Esophagus squamous epithelium (tissue), 5 donors: ENCODE data around the gene SNX20. TPM values are rescaled to one million over a fixed set of nuclear protein-coding genes. Genes with fewer than 3 reads are reported as not detected.

Experiments
- DNase-seq: peaks from one replicate; lab custom pipeline; 2025; lab: John Stamatoyannopoulos, UW
- H3K27ac ChIP-seq, 4 donors: fragments of 200-600 bp; sonication (generic); one replicate each; pipeline ENCODE4 v1.5.1; 2016 to 2019; ENCODE audit warnings: mild to moderate bottlenecking in 1 of 4
- H3K27me3 ChIP-seq, 4 donors: fragments of 200-600 bp; sonication (generic); 1 replicate in 3 of 4; 2 replicates in 1 of 4; pipeline versions ENCODE4 v1.5.1 to v1.6.0; 2017 to 2021; ENCODE audit warnings: antibody characterized with exemption in 1 of 4
- H3K36me3 ChIP-seq, 3 donors: fragments of 200-600 bp; sonication (generic); one replicate each; pipeline ENCODE4 v1.5.1; 2016 to 2019
- H3K4me1 ChIP-seq, 3 donors: fragments of 200-600 bp; sonication (generic); one replicate each; pipeline ENCODE4 v1.5.1; 2017 to 2019
- H3K4me3 ChIP-seq, 4 donors: fragments of 200-600 bp; sonication (generic); 1 replicate in 3 of 4; 2 replicates in 1 of 4; pipeline ENCODE4 v1.5.1; 2016 to 2019; ENCODE audit warnings: mild to moderate bottlenecking in 2 of 4, moderate library complexity in 1 of 4
- H3K9me3 ChIP-seq, 3 donors: fragments of 200-600 bp; sonication (generic); one replicate each; pipeline ENCODE4 v1.5.1; 2016 to 2019
- CTCF ChIP-seq, 6 experiments: fragments of 450-650 bp in 4 of 6; fragments of 200-600 bp in 2 of 6; sonication (generic) in 2 of 6; IDR thresholded peaks; one replicate each; pipeline ENCODE4 v1.5.1; 2016 to 2019; ENCODE audit warnings: antibody characterized with exemption in 6 of 6, mild to moderate bottlenecking in 4 of 6, moderate library complexity in 4 of 6
- POLR2A ChIP-seq, 4 donors: fragments of 450-650 bp; IDR thresholded peaks; one replicate each; pipeline ENCODE4 v1.6.1; 2017; ENCODE audit warnings: antibody characterized with exemption in 4 of 4, mild to moderate bottlenecking in 4 of 4, moderate library complexity in 3 of 4
- WGBS, 2 donors: methylation state at CpG; one replicate each; pipeline ENCODE4 v1.1.5; 2018; 5-methylcytosine and 5-hydroxymethylcytosine counted together
- intact Hi-C: fragments of 100-400 bp; cut with DNase I; formaldehyde crosslinking; loops from one replicate; pipeline ENCODE4 v1.15.0; 2022
- total RNA-seq, 4 donors: library from RNA; depleted of rRNA; stranded (reverse); fragments of >200 nt; gene quantifications; one replicate each; pipeline ENCODE4 v1.1.0, GENCODE V29; 2016
- donor health status: DM: yes; HTN: yes; CAD: no.

SNX20 gene
- total RNA-seq, 4 donors from 2014 or later, result 0.38 to 2.9 (median 1.7) TPM

GRCh38 chr16:50640919-50641817, 39.9 kb downstream of the SNX20 start:
- Histone ChIP-seq H3K4me1 (peaks cover 0 to 9% (median 0%) of the 10 kb centered on the region in 3 donors), H3K36me3 (no peaks in the 10 kb centered on the region), H3K27ac (no peak overlapping the region), H3K4me3 (no peak overlapping the region), H3K9me3 (no peaks in the 10 kb centered on the region), H3K27me3 (no peaks in the 10 kb centered on the region)
- intact Hi-C loops, result no loop called here
- 81 to 82% methylated on average over 12 of the region's 15 CpGs for WGBS, 2 donors
- TF ChIP-seq CTCF (IDR thresholded peaks at IDR 0.05) (no peak), POLR2A (IDR thresholded peaks at IDR 0.05) (no peak)
- DNase-seq, result no peak

GRCh38 chr16:50640391-50640790, 40.7 kb downstream of the SNX20 start:
- peaks cover 0 to 9% (median 0%) of the 10 kb centered on the region in 3 donors for H3K4me1 ChIP-seq
- H3K9me3 ChIP-seq, result no peaks in the 10 kb centered on the region
- no peak for TF ChIP-seq POLR2A (IDR thresholded peaks at IDR 0.05)
- H3K4me3 ChIP-seq, result no peak overlapping the region
- 95% methylated on average over 1 of the region's 1 CpG for WGBS, 2 donors
- intact Hi-C loops, result no loop called here
- no peak for DNase-seq
- no peak overlapping the region for H3K27ac ChIP-seq
- no peaks in the 10 kb centered on the region for H3K27me3 ChIP-seq
- no peaks in the 10 kb centered on the region for H3K36me3 ChIP-seq

GRCh38 chr16:50638816-50639670, 42.1 kb downstream of the SNX20 start:
- no peak for DNase-seq
- intact Hi-C loops, result no loop called here
- no peak overlapping the region for H3K27ac ChIP-seq
- H3K4me3 ChIP-seq, result no peak overlapping the region
- no peaks in the 10 kb centered on the region for H3K27me3 ChIP-seq
- peaks cover 0 to 9% (median 0%) of the 10 kb centered on the region in 3 donors for H3K4me1 ChIP-seq
- H3K9me3 ChIP-seq, result no peaks in the 10 kb centered on the region
- no peak for TF ChIP-seq POLR2A (IDR thresholded peaks at IDR 0.05)
- TF ChIP-seq CTCF (IDR thresholded peaks at IDR 0.05), result no peak
- peaks cover 0 to 3% (median 0%) of the 10 kb centered on the region in 3 donors for H3K36me3 ChIP-seq
- WGBS, 2 donors, result 70 to 75% methylated on average over 2 to 6 of the region's 8 CpGs

- intact Hi-C loops, result no loop called here
- Histone ChIP-seq H3K4me1 (peaks cover 0 to 6% (median 0%) of the 10 kb centered on the region in 3 donors), H3K27ac (no peak overlapping the region), H3K36me3 (peaks cover 0 to 12% (median 0%) of the 10 kb centered on the region in 3 donors), H3K4me3 (no peak overlapping the region), H3K27me3 (no peaks in the 10 kb centered on the region), H3K9me3 (no peaks in the 10 kb centered on the region)
- no peak for TF ChIP-seq POLR2A (IDR thresholded peaks at IDR 0.05)
- no peak for TF ChIP-seq CTCF (IDR thresholded peaks at IDR 0.05)
- WGBS, 2 donors, result 73 to 77% methylated on average over 9 to 13 of the region's 13 CpGs
- no peak for DNase-seq
Measured at GRCh38 chr16:50637716-50638602, 43.2 kb downstream of the SNX20 start.
